Fibroblast of upper back skin (primary cell): ENCODE data around the gene NOS1AP.
"Not testable (repeated sequence)": the region's sequence is repeated elsewhere in the genome, so short reads cannot be mapped to it uniquely, and the experiment has no call there.

Experiments used
- DNase-seq: peaks from one replicate; pipeline ENCODE4 v3.0.0-alpha.2; 2013

The NOS1AP gene

GRCh38 chr1:162060314-162060713 lies 9.2 kb upstream of the NOS1AP start:
- no peak for DNase-seq

GRCh38 chr1:162062542-162063015 lies 6.9 kb upstream of the NOS1AP start:
- peak; percentile 46 for DNase-seq

- DNase-seq: no peak
These were observed 4.5 kb upstream of the NOS1AP start for GRCh38 chr1:162065016-162065415.

- DNase-seq: not testable (repeated sequence)
These were observed 2.7 kb upstream of the NOS1AP start for GRCh38 chr1:162066836-162067235.

- DNase-seq: no peak
These were observed 2.0 kb upstream of the NOS1AP start for GRCh38 chr1:162067466-162067865.

- DNase-seq: no peak
These were observed 1.2 kb upstream of the NOS1AP start for GRCh38 chr1:162068301-162068700.

- no peak for DNase-seq
These were observed 730 bp downstream of the NOS1AP start for GRCh38 chr1:162070094-162070748.

- DNase-seq: no peak
These were observed 1.3 kb downstream of the NOS1AP start for GRCh38 chr1:162070825-162071224.

- DNase-seq: no peak
These were observed 3.2 kb downstream of the NOS1AP start for GRCh38 chr1:162072740-162073139.

GRCh38 chr1:162074276-162075005 lies 5.0 kb downstream of the NOS1AP start:
- DNase-seq: no peak

- DNase-seq: no peak
These were observed 6.4 kb downstream of the NOS1AP start for GRCh38 chr1:162075862-162076261.

- no peak for DNase-seq
These were observed 8.3 kb downstream of the NOS1AP start for GRCh38 chr1:162077648-162078299.

GRCh38 chr1:162079030-162079429 lies 9.5 kb downstream of the NOS1AP start:
- DNase-seq: no peak

- DNase-seq: no peak
These were observed 11.1 kb downstream of the NOS1AP start for GRCh38 chr1:162080472-162081015.

- no peak for DNase-seq
These were observed 11.8 kb downstream of the NOS1AP start for GRCh38 chr1:162081316-162081715.

- not testable (repeated sequence) for DNase-seq
These were observed 12.6 kb downstream of the NOS1AP start for GRCh38 chr1:162082080-162082479.

- DNase-seq: no peak
These were observed 13.8 kb downstream of the NOS1AP start for GRCh38 chr1:162083273-162083672.

GRCh38 chr1:162085991-162086390 lies 16.5 kb downstream of the NOS1AP start:
- DNase-seq: no peak

GRCh38 chr1:162087111-162087510 lies 17.6 kb downstream of the NOS1AP start:
- no peak for DNase-seq

GRCh38 chr1:162087574-162087973 lies 18.1 kb downstream of the NOS1AP start:
- no peak for DNase-seq

- no peak for DNase-seq
These were observed 18.9 kb downstream of the NOS1AP start for GRCh38 chr1:162088281-162088969.

- no peak for DNase-seq
These were observed 20.3 kb downstream of the NOS1AP start for GRCh38 chr1:162089748-162090147.

- DNase-seq: no peak
These were observed 20.9 kb downstream of the NOS1AP start for GRCh38 chr1:162090378-162090777.
